Glutamatergic neuron (in vitro differentiated cells): ENCODE data around the gene FGL2. TPM values are rescaled to one million over a fixed set of nuclear protein-coding genes. Genes with fewer than 3 reads are reported as not detected.

Experiments
- DNase-seq: peaks from one replicate; pipeline ENCODE4 v3.0.0; 2022
- H3K27ac Mint-ChIP-seq: one replicate; pipeline ENCODE4 v1.8.0; 2020; ENCODE audit warnings: mild to moderate bottlenecking, mixed read lengths, inconsistent platforms; ENCODE audit not compliant: unreplicated experiment
- H3K27me3 Mint-ChIP-seq: one replicate; pipeline ENCODE4 v1.8.0; 2020; ENCODE audit warnings: mild to moderate bottlenecking, moderate library complexity, mixed read lengths, inconsistent platforms; ENCODE audit not compliant: unreplicated experiment
- H3K36me3 Mint-ChIP-seq: one replicate; pipeline ENCODE4 v1.8.0; 2020; ENCODE audit warnings: mild to moderate bottlenecking, mixed read lengths, inconsistent platforms; ENCODE audit not compliant: unreplicated experiment
- H3K4me1 Mint-ChIP-seq: one replicate; pipeline ENCODE4 v1.8.0; 2020; ENCODE audit warnings: mild to moderate bottlenecking, low read depth, mixed read lengths, inconsistent platforms; ENCODE audit not compliant: unreplicated experiment
- H3K4me3 Mint-ChIP-seq: one replicate; pipeline ENCODE4 v1.8.0; 2020; ENCODE audit warnings: mild to moderate bottlenecking, mixed read lengths, inconsistent platforms; ENCODE audit not compliant: unreplicated experiment
- H3K9me3 Mint-ChIP-seq: one replicate; pipeline ENCODE4 v1.8.0; 2020; ENCODE audit warnings: mild to moderate bottlenecking, moderate library complexity, mixed read lengths, inconsistent platforms; ENCODE audit not compliant: unreplicated experiment
- CTCF ChIP-seq: fragments of 200-600 bp; sonication (generic); IDR thresholded peaks from one replicate; pipeline ENCODE4 v1.5.0; 2021; ENCODE audit not compliant: partially characterized antibody, unreplicated experiment
- total RNA-seq: library from RNA; stranded (reverse); fragmentation: NEBNext Ultra II Directional; extraction: Animal tissue kit (Norgen Biotek cat#: 25700); gene quantifications from one replicate; pipeline ENCODE4 v1.2.1, GENCODE V29; 2021; ENCODE audit not compliant: unreplicated experiment

The FGL2 gene
- total RNA-seq, 1 donor from 2014 or later = not detected

- Mint-ChIP-seq H3K4me3 (no peak overlapping the region), H3K36me3 (no peaks in the 10 kb centered on the region), H3K9me3 (no peaks in the 10 kb centered on the region), H3K27me3 (peaks cover 4% of the 10 kb centered on the region), H3K4me1 (peaks cover 5% of the 10 kb centered on the region), H3K27ac (no peak overlapping the region)
- DNase-seq = no peak
- no peak for TF ChIP-seq CTCF
Observed at GRCh38 chr7:77200542-77200941, 923 bp upstream of the FGL2 start.

GRCh38 chr7:77197141-77197540 lies 2.5 kb downstream of the FGL2 start:
- Mint-ChIP-seq H3K27ac (no peak overlapping the region), H3K27me3 (peaks cover 4% of the 10 kb centered on the region), H3K9me3 (no peaks in the 10 kb centered on the region), H3K4me3 (no peak overlapping the region), H3K4me1 (peaks cover 5% of the 10 kb centered on the region), H3K36me3 (no peaks in the 10 kb centered on the region)
- no peak for TF ChIP-seq CTCF
- DNase-seq = no peak

- H3K9me3 Mint-ChIP-seq = no peaks in the 10 kb centered on the region
- TF ChIP-seq CTCF = no peak
- H3K27me3 Mint-ChIP-seq = no peaks in the 10 kb centered on the region
- H3K4me1 Mint-ChIP-seq = no peaks in the 10 kb centered on the region
- no peak overlapping the region for H3K4me3 Mint-ChIP-seq
- no peak overlapping the region for H3K27ac Mint-ChIP-seq
- H3K36me3 Mint-ChIP-seq = no peaks in the 10 kb centered on the region
- no peak for DNase-seq
Observed at GRCh38 chr7:77188731-77189437, 10.7 kb downstream of the FGL2 start.

GRCh38 chr7:77185866-77186265 lies 13.8 kb downstream of the FGL2 start:
- H3K27ac Mint-ChIP-seq = no peak overlapping the region
- no peaks in the 10 kb centered on the region for H3K9me3 Mint-ChIP-seq
- DNase-seq = no peak
- no peaks in the 10 kb centered on the region for H3K36me3 Mint-ChIP-seq
- H3K27me3 Mint-ChIP-seq = no peaks in the 10 kb centered on the region
- H3K4me3 Mint-ChIP-seq = no peak overlapping the region
- no peaks in the 10 kb centered on the region for H3K4me1 Mint-ChIP-seq
- no peak for TF ChIP-seq CTCF

- no peak for TF ChIP-seq CTCF
Observed at GRCh38 chr7:77184990-77185389, 14.6 kb downstream of the FGL2 start.

More at GRCh38 chr7:77184990-77185389, 14.6 kb downstream of the FGL2 start:
- Mint-ChIP-seq H3K4me3 (no peak overlapping the region), H3K27me3 (no peaks in the 10 kb centered on the region), H3K27ac (no peak overlapping the region), H3K9me3 (no peaks in the 10 kb centered on the region), H3K36me3 (no peaks in the 10 kb centered on the region), H3K4me1 (no peaks in the 10 kb centered on the region)
- DNase-seq = no peak
